Thyroid gland (tissue), 4 donors: ENCODE results near the gene TUBB1. TPM values are rescaled to one million over a fixed set of nuclear protein-coding genes. Genes with fewer than 3 reads are reported as not detected.
A peak's percentile ranks its signal among the peaks of the same experiment; 100 is the strongest.

ENCODE experiments used
- DNase-seq, 2 donors: peaks; one replicate each; pipeline ENCODE4 v3.0.0-alpha.2; 2019
- H3K27ac ChIP-seq, 3 donors: fragments of 200-600 bp; sonication (generic); 1 replicate in 2 of 3; 2 replicates in 1 of 3; pipeline ENCODE4 v1.5.1; 2016 to 2019; ENCODE audit warnings: mild to moderate bottlenecking in 1 of 3, moderate library complexity in 1 of 3
- H3K27me3 ChIP-seq: fragments of 200-600 bp; sonication (generic); one replicate; pipeline ENCODE4 v1.5.1; 2019
- H3K36me3 ChIP-seq, 2 donors: fragments of 200-600 bp; sonication (generic); one replicate each; pipeline ENCODE4 v1.5.1; 2016 to 2019
- H3K4me1 ChIP-seq, 2 donors: fragments of 200-600 bp; sonication (generic); one replicate each; pipeline ENCODE4 v1.5.1; 2017 to 2019
- H3K4me3 ChIP-seq, 3 donors: fragments of 200-600 bp; sonication (generic); replicated peaks in 1 of 3; 1 replicate in 2 of 3; 2 replicates in 1 of 3; pipeline ENCODE4 v1.5.1; 2016; ENCODE audit warnings: mild to moderate bottlenecking in 1 of 3
- H3K9me3 ChIP-seq: fragments of 200-600 bp; sonication (generic); one replicate; pipeline ENCODE4 v1.5.1; 2017
- POLR2A ChIP-seq, 2 donors: fragments of 450-650 bp; IDR thresholded peaks; one replicate each; pipeline ENCODE4 v1.6.1; 2017; ENCODE audit warnings: antibody characterized with exemption in 2 of 2, mild to moderate bottlenecking in 2 of 2, moderate library complexity in 1 of 2
- WGBS, 2 donors: methylation state at CpG; one replicate each; pipeline ENCODE4 v1.1.5; 2017; 5-methylcytosine and 5-hydroxymethylcytosine counted together
- intact Hi-C: fragments of 100-400 bp; cut with DNase I; formaldehyde crosslinking; loops from one replicate; pipeline ENCODE4 v1.15.1; 2023
- total RNA-seq, 4 donors: library from RNA; depleted of rRNA; stranded (reverse); fragments of >200 nt; gene quantifications; one replicate each; pipeline ENCODE4 v1.2.3, GENCODE V29; 2016
- TF ChIP-seq, protein P1 (sequence below), 6 experiments: fragments of 200-600 bp in 3 of 6; fragments of 450-650 bp in 3 of 6; sonication (generic) in 3 of 6; IDR thresholded peaks; one replicate each; pipeline ENCODE4 v1.5.1; 2016 to 2019; ENCODE audit warnings: antibody characterized with exemption in 6 of 6, mild to moderate bottlenecking in 2 of 6, inconsistent platforms in 1 of 6, moderate library complexity in 1 of 6

TUBB1 gene
- total RNA-seq, 4 donors from 2014 or later = 0.11 to 0.46 TPM; not detected in 2

DNA sequence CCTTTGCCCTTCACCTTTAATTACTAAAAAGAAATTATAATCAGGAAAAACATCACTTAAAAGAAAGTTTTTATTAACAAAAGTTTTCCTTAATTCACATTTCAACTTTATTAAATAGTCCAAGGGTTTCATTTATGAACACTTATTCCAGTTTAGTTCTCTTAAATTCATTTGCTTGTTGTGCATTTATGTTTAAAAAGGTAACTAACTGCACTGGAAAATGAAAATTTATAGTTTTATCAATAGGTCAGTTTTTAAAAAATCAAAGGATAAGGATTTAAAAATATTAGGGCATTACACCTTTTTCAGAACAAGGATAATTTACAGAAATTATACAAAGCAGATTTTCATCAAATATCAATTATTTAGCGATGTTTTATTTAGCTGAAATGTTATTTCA is 13.9 kb downstream of the TUBB1 start:
- no peaks in the 10 kb centered on the region for H3K9me3 ChIP-seq
- TF ChIP-seq POLR2A (IDR thresholded peaks at IDR 0.05) = no peak
- TF ChIP-seq, protein P1, sequence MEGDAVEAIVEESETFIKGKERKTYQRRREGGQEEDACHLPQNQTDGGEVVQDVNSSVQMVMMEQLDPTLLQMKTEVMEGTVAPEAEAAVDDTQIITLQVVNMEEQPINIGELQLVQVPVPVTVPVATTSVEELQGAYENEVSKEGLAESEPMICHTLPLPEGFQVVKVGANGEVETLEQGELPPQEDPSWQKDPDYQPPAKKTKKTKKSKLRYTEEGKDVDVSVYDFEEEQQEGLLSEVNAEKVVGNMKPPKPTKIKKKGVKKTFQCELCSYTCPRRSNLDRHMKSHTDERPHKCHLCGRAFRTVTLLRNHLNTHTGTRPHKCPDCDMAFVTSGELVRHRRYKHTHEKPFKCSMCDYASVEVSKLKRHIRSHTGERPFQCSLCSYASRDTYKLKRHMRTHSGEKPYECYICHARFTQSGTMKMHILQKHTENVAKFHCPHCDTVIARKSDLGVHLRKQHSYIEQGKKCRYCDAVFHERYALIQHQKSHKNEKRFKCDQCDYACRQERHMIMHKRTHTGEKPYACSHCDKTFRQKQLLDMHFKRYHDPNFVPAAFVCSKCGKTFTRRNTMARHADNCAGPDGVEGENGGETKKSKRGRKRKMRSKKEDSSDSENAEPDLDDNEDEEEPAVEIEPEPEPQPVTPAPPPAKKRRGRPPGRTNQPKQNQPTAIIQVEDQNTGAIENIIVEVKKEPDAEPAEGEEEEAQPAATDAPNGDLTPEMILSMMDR (IDR thresholded peaks at IDR 0.05) = no peak
- intact Hi-C loops = loop anchor here (10.0 kb wide), 1 partner anchor 48 kb away; the partner anchor contains the start of gene NELFCD
- H3K4me3 ChIP-seq = no peak overlapping the region
- peaks cover 29 to 32% of the 10 kb centered on the region in 2 donors for H3K4me1 ChIP-seq
- H3K36me3 ChIP-seq = peaks cover 33 to 43% of the 10 kb centered on the region in 2 donors
- H3K27ac ChIP-seq = peak overlapping the region in 2 of 3 donors; percentile 74 to 86
- 99% methylated on average over 1 of the region's 1 CpG for whole genome bisulfite sequencing, 2 donors
- DNase-seq = no peak
- no peaks in the 10 kb centered on the region for H3K27me3 ChIP-seq

DNA sequence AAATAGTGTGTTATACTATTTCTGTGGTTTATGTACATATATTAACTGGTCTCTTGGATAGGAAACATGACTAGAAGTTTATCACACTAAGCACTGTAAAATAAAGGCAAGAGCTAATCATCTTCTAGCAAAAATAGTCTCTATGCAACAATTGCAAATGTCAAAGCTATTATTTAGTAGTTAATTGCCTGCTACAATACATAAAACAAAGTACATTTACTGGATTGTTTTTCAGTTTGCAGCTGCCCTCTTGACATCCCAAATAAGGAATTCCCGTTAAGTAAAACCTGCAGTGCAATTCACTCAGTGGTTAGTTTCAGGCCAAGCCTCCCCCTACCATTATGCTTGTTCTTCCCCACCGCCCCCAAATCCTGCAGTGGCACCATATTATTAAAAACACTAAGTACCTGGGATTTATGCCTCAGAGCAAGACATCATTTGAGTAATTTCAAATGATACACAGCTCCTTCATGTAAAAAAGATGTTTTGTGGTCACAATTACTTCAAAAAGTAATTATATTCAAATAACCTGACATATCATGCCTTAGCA is 14.5 kb downstream of the TUBB1 start:
- no peak for DNase-seq
- TF ChIP-seq, protein P1 (IDR thresholded peaks at IDR 0.05) = no peak
- TF ChIP-seq POLR2A (IDR thresholded peaks at IDR 0.05) = no peak
- H3K27me3 ChIP-seq = no peaks in the 10 kb centered on the region
- H3K36me3 ChIP-seq = peaks cover 28 to 43% of the 10 kb centered on the region in 2 donors
- peaks cover 23 to 26% of the 10 kb centered on the region in 2 donors for H3K4me1 ChIP-seq
- H3K4me3 ChIP-seq = no peak overlapping the region
- no peaks in the 10 kb centered on the region for H3K9me3 ChIP-seq
- intact Hi-C loops = loop anchor here (10.0 kb wide), 1 partner anchor 49 kb away; the partner anchor contains the start of gene NELFCD
- WGBS, 2 donors = 97 to 99% methylated on average over 2 of the region's 2 CpGs
- peak overlapping the region in 1 of 3 donors; percentile 74 for H3K27ac ChIP-seq

DNA sequence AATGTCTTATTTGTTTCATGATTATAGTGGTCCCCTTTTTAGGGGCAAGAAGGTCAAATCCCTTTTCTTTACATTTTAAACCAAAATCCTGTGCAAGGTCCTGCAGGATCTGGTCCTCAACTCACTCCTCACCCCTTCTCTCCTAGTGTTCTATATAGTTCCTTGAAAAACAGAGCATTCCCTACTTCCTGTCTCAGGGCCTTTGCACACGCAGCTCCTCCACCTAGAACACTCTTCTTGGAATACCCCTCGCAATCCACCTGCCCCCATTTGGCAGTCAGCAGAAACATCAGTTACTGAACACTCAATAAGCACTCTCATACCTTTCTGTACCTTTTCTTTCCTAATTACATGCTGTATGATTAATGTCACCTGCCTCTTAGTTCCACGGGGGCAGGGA is 16.2 kb downstream of the TUBB1 start:
- intact Hi-C loops = loop anchor here (10.0 kb wide), 1 partner anchor 51 kb away; the partner anchor contains the start of gene NELFCD
- no peak overlapping the region for H3K27ac ChIP-seq
- no peak for TF ChIP-seq POLR2A (IDR thresholded peaks at IDR 0.05)
- TF ChIP-seq, protein P1 (IDR thresholded peaks at IDR 0.05) = no peak
- WGBS, 2 donors = 97 to 98% methylated on average over 3 of the region's 3 CpGs
- H3K4me1 ChIP-seq = peaks cover 18 to 26% of the 10 kb centered on the region in 2 donors
- DNase-seq = no peak
- no peaks in the 10 kb centered on the region for H3K27me3 ChIP-seq
- peaks cover 25 to 40% of the 10 kb centered on the region in 2 donors for H3K36me3 ChIP-seq
- no peak overlapping the region for H3K4me3 ChIP-seq
- no peaks in the 10 kb centered on the region for H3K9me3 ChIP-seq

DNA sequence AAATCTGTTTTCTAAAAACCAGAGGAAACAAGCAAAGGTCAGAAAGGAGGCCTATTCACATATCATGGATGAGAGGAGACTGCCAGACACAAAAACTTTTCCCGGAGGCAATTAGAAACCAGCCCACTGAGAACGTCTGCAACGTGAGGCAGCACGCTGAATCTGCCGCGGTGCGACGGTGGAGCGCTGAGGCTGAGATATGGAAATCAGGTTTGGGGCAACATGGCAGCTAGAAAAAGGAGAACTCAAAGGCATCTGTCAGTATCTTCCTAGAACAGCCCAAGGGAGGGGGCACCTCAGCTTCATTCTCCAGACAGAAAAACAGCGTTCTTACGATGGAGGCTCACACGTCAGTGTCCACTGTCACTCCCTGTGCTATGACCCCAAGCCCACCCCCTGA is 18.2 kb downstream of the TUBB1 start:
- WGBS, 2 donors = 88 to 94% methylated on average over 12 of the region's 12 CpGs
- intact Hi-C loops = loop anchor here (10.0 kb wide), 1 partner anchor 53 kb away; the partner anchor contains the start of gene NELFCD
- TF ChIP-seq, protein P1 (IDR thresholded peaks at IDR 0.05) = no peak
- TF ChIP-seq POLR2A (IDR thresholded peaks at IDR 0.05) = no peak

DNA sequence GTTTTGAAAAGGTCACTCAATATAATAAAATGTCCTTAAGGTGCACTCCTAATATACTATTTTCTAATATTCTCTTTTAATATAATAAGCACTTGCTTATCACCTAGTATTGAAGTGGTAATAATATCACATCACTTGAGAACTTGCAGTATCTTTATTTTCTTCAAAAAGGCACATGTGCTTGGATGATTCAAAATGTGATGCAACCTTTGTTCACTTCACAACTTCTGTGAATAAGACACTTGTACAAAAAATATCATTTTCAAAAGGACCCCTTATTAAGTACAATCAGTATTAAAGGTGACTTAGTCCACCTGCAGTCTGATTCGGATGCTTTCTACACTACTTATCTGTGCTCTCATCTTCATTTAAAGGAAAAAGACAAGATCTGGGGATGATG is 20.0 kb downstream of the TUBB1 start:
- Histone ChIP-seq H3K36me3 (peaks cover 25 to 34% of the 10 kb centered on the region in 2 donors), H3K27ac (no peak overlapping the region), H3K4me3 (no peak overlapping the region), H3K4me1 (peaks cover 35 to 41% of the 10 kb centered on the region in 2 donors), H3K27me3 (no peaks in the 10 kb centered on the region), H3K9me3 (no peaks in the 10 kb centered on the region)
- 82 to 92% methylated on average over 1 of the region's 1 CpG for WGBS, 2 donors
- TF ChIP-seq, protein P1 (IDR thresholded peaks at IDR 0.05) = no peak
- TF ChIP-seq POLR2A (IDR thresholded peaks at IDR 0.05) = no peak
- intact Hi-C loops = loop anchor here (10.0 kb wide), 1 partner anchor 54 kb away; the partner anchor contains the start of gene NELFCD
- no peak for DNase-seq

More for the DNA sequence above, 18.2 kb downstream of the TUBB1 start:
- no peak overlapping the region for H3K4me3 ChIP-seq
- peaks cover 25 to 40% of the 10 kb centered on the region in 2 donors for H3K36me3 ChIP-seq
- no peaks in the 10 kb centered on the region for H3K27me3 ChIP-seq
- H3K9me3 ChIP-seq = no peaks in the 10 kb centered on the region
- H3K27ac ChIP-seq = no peak overlapping the region
- H3K4me1 ChIP-seq = peaks cover 23 to 29% of the 10 kb centered on the region in 2 donors
- DNase-seq = no peak
